Endothelial cell of umbilical vein (primary cell): ENCODE data around the gene S100A5. TPM values are rescaled to one million over a fixed set of nuclear protein-coding genes. Genes with fewer than 3 reads are reported as not detected.

Experiments used
- BruUV-seq: library from RNA; stranded (reverse); fragments of 400-500 nt; replicated peaks from 2 replicates; lab custom pipeline; 2021; lab: Mats Ljungman, UMichigan
- CTCF ChIA-PET: fragments of 300-600, 350-600 bp; sonication (Branson Sonifier 250); formaldehyde crosslinking; loops from one replicate; lab custom pipeline; 2021; ENCODE audit warnings: antibody characterized with exemption, inconsistent platforms; lab: Charles Lee
- POLR2A ChIA-PET: fragments of 300-600, 350-600 bp; sonication (Branson Sonifier 250); formaldehyde crosslinking; loops from one replicate; lab custom pipeline; 2021; ENCODE audit warnings: antibody characterized with exemption, inconsistent platforms; lab: Charles Lee
- DNase-seq: peaks from one replicate; pipeline ENCODE4 v3.0.0-alpha.2; 2011; ENCODE audit warnings: low read depth, low spot score
- FAIRE-seq: peaks from 2 replicates; lab custom pipeline; 2011; peaks lifted over from hg19 to GRCh38; lab: Jason Lieb, UNC
- H2AFZ ChIP-seq: 2 replicates; pipeline ENCODE4 v1.6.0; 2012; ENCODE audit warnings: low read depth, low read length, control low read depth, inconsistent platforms
- H3K27ac ChIP-seq: 2 replicates; pipeline ENCODE4 v1.5.1; 2011; ENCODE audit warnings: low read depth, mild to moderate bottlenecking, control low read depth, low read length, moderate library complexity; ENCODE audit not compliant: insufficient read depth
- H3K27me3 ChIP-seq, 2 experiments: 2 replicates each; pipeline versions ENCODE4 v1.6.0 to v1.6.1; 2011; ENCODE audit warnings: low read length in 2 of 2, mixed read lengths in 1 of 2; ENCODE audit not compliant: control insufficient read depth in 2 of 2, insufficient read depth in 2 of 2
- H3K36me3 ChIP-seq, 2 experiments: 2 replicates in 1 of 2; 3 replicates in 1 of 2; pipeline ENCODE4 v1.5.1; 2011; ENCODE audit warnings: low read length in 2 of 2, mild to moderate bottlenecking in 1 of 2, moderate library complexity in 1 of 2; ENCODE audit not compliant: control insufficient read depth in 2 of 2, insufficient read depth in 2 of 2; ENCODE audit errors: extremely low read depth in 1 of 2
- H3K4me1 ChIP-seq: 3 replicates; pipeline ENCODE4 v1.5.1; 2011; ENCODE audit warnings: mild to moderate bottlenecking, low read length; ENCODE audit not compliant: control insufficient read depth, insufficient read depth; ENCODE audit errors: extremely low read depth
- H3K4me2 ChIP-seq: 2 replicates; pipeline ENCODE4 v1.6.1; 2011; ENCODE audit warnings: low read length, control low read depth, mixed read lengths; ENCODE audit not compliant: insufficient read depth
- H3K4me3 ChIP-seq, 3 experiments: fragments of 200-600 bp in 1 of 3; sonication (generic), shearing (Covaris generic) in 1 of 3; replicated peaks in 1 of 3; 2 replicates each; pipeline ENCODE4 v1.5.1; 2011 to 2016; ENCODE audit warnings: control low read depth in 3 of 3, low read length in 3 of 3, mild to moderate bottlenecking in 2 of 3, inconsistent platforms in 1 of 3, low read depth in 1 of 3, moderate library complexity in 1 of 3; ENCODE audit not compliant: insufficient read depth in 1 of 3
- H3K79me2 ChIP-seq: 2 replicates; pipeline ENCODE4 v1.6.0; 2012; ENCODE audit warnings: low read length, inconsistent platforms; ENCODE audit not compliant: control insufficient read depth, insufficient read depth
- H3K9ac ChIP-seq: replicated peaks from 2 replicates; pipeline ENCODE3; 2011; ENCODE audit warnings: low read length, control low read depth; ENCODE audit not compliant: insufficient read depth; ENCODE audit errors: extremely low read depth
- H3K9me1 ChIP-seq: replicated peaks from 3 replicates; pipeline ENCODE4 v1.6.0; 2011; ENCODE audit warnings: mild to moderate bottlenecking, low read length; ENCODE audit not compliant: control insufficient read depth, insufficient read depth; ENCODE audit errors: extremely low read depth
- H3K9me3 ChIP-seq: replicated peaks from 2 replicates; pipeline ENCODE4 v1.5.1; 2012; ENCODE audit warnings: low read length, inconsistent platforms; ENCODE audit not compliant: control insufficient read depth, insufficient read depth
- H4K20me1 ChIP-seq: replicated peaks from 2 replicates; pipeline ENCODE3; 2011; ENCODE audit warnings: mild to moderate bottlenecking, low read length; ENCODE audit not compliant: control insufficient read depth, insufficient read depth; ENCODE audit errors: extremely low read depth
- CTCF ChIP-seq, 2 donors: IDR thresholded peaks; 1 replicate in 1 of 2; 2 replicates in 1 of 2; pipeline ENCODE4 v1.5.1; 2011; ENCODE audit warnings: low read length in 2 of 2, mild to moderate bottlenecking in 2 of 2, moderate library complexity in 2 of 2, control low read depth in 1 of 2, inconsistent platforms in 1 of 2, low read depth in 1 of 2; ENCODE audit not compliant: insufficient read depth in 1 of 2; ENCODE audit errors: extremely low read depth in 1 of 2
- EZH2 ChIP-seq: IDR thresholded peaks from 2 replicates; pipeline ENCODE4 v1.6.1; 2012; ENCODE audit warnings: borderline replicate concordance, low read depth, mild to moderate bottlenecking, moderate library complexity, low read length, inconsistent platforms; ENCODE audit not compliant: severe bottlenecking
- FOS ChIP-seq: IDR thresholded peaks from 2 replicates; pipeline ENCODE4 v1.6.1; 2011; ENCODE audit warnings: mild to moderate bottlenecking, low read length, moderate library complexity, borderline replicate concordance; ENCODE audit not compliant: insufficient read depth
- GATA2 ChIP-seq: IDR thresholded peaks from 2 replicates; pipeline ENCODE4 v1.7.0; 2011; ENCODE audit warnings: low read depth, mild to moderate bottlenecking, moderate library complexity, mixed read lengths, low read length; ENCODE audit not compliant: insufficient read length, insufficient read depth
- JUN ChIP-seq: IDR thresholded peaks from 2 replicates; pipeline ENCODE4 v1.6.1; 2011; ENCODE audit warnings: borderline replicate concordance, low read depth; ENCODE audit not compliant: insufficient read length, insufficient read depth
- MAX ChIP-seq: IDR thresholded peaks from 2 replicates; pipeline ENCODE4 v1.6.1; 2011; ENCODE audit not compliant: insufficient read depth, insufficient read length
- MYC ChIP-seq: IDR thresholded peaks from one replicate; pipeline ENCODE4 v1.6.1; 2011; ENCODE audit warnings: mild to moderate bottlenecking, low read depth, low read length
- POLR2A ChIP-seq: IDR thresholded peaks from 2 replicates; pipeline ENCODE4 v1.6.1; 2012; ENCODE audit warnings: low read depth, mild to moderate bottlenecking, control low read depth, low read length
- POLR2AphosphoS5 ChIP-seq: IDR thresholded peaks from 2 replicates; pipeline ENCODE4 v1.6.1; 2012; ENCODE audit warnings: low read depth, mild to moderate bottlenecking, control low read depth, low read length, moderate library complexity; ENCODE audit not compliant: insufficient read depth
- dilution Hi-C: fragments of 300-500 bp; cut with MboI; formaldehyde crosslinking; loops from one replicate; pipeline ENCODE4 v1.15.0; 2019; ENCODE audit warnings: low sequenced_read_pairs; ENCODE audit not compliant: extremely low pct_ligation_motif_present
- intact Hi-C: fragments of 100-400 bp; cut with micrococcal nuclease; formaldehyde crosslinking; loops from one replicate; pipeline ENCODE4 v1.10.0; 2022
- polyA plus RNA-seq, 4 experiments: library from polyadenylated mRNA; depleted of rRNA in 3 of 4; stranded (reverse) in 3 of 4; unstranded in 1 of 4; fragments of >200 nt; gene quantifications; 2 replicates each; pipeline versions ENCODE4 v1.2.1 to v1.2.3, GENCODE V29; 2011 to 2012; ENCODE audit warnings: missing spikeins in 1 of 4
- total RNA-seq: library from RNA; stranded (reverse); gene quantifications from 2 replicates; pipeline ENCODE4 v1.2.3, GENCODE V29; 2021

The S100A5 gene
- total and polyA plus RNA-seq, 2 donors (not counting 3 experiments of a cell fraction or from before 2014, with no cell fraction given), result not detected

- Histone ChIP-seq H3K9me3 (no peaks in the 10 kb centered on the region), H3K27ac (no peak overlapping the region), H3K79me2 (no peaks in the 10 kb centered on the region), H3K4me3 (no peak overlapping the region), H2AFZ (no peak overlapping the region), H3K9me1 (no peaks in the 10 kb centered on the region), H4K20me1 (no peaks in the 10 kb centered on the region), H3K4me1 (peaks cover 21% of the 10 kb centered on the region), H3K9ac (no peak overlapping the region), H3K36me3 (no peaks in the 10 kb centered on the region), H3K4me2 (no peak overlapping the region), H3K27me3 (no peaks in the 10 kb centered on the region)
- DNase-seq (no peak), FAIRE-seq (no peak)
- no TSS peak for BruUV-seq
- TF ChIP-seq FOS, result no peak
- TF ChIP-seq GATA2, result no peak
- no peak for TF ChIP-seq POLR2AphosphoS5
- no peak for TF ChIP-seq MAX
- no peak for TF ChIP-seq CTCF (IDR thresholded peaks at IDR 0.05; ENCODE audit: extremely low read depth in 1 of 2, insufficient read depth in 1 of 2, low read depth in 1 of 2, low read length in 2 of 2)
- TF ChIP-seq MYC, result no peak
- TF ChIP-seq JUN, result no peak
- no peak for TF ChIP-seq EZH2
- no peak for TF ChIP-seq POLR2A
- CTCF ChIA-PET, result interaction anchor here (0.6 to 3.3 kb wide), 8 partner anchors 10 to 77 kb away, joined by 3 to 13 read pairs (median 4); partner anchors contain the start of gene S100A13
- dilution Hi-C loops, result no loop called here
- intact Hi-C loops, result no loop called here
- POLR2A ChIA-PET, result no interaction called here
These were observed 9.6 kb upstream of the S100A5 start for GRCh38 chr1:153550398-153550758.
